H1 (cell line): ENCODE data around the gene BRSK2. TPM values are rescaled to one million over a fixed set of nuclear protein-coding genes. Genes with fewer than 3 reads are reported as not detected.
A peak's percentile ranks its signal among the peaks of the same experiment; 100 is the strongest.

Experiments used
- CTCF ChIA-PET: fragments of 300-600 bp; sonication (Branson Sonifier 250); formaldehyde crosslinking; loops from one replicate; lab custom pipeline; 2021; ENCODE audit not compliant: partially characterized antibody; lab: Charles Lee
- POLR2A ChIA-PET: fragments of 300-600 bp; sonication (Branson Sonifier 250); formaldehyde crosslinking; loops from one replicate; lab custom pipeline; 2021; ENCODE audit warnings: inconsistent platforms; ENCODE audit not compliant: partially characterized antibody; lab: Charles Lee
- DNase-seq, 2 experiments: peaks; one replicate each; pipeline versions ENCODE4 v3.0.0 to v3.0.0-alpha.2; 2010 to 2022; ENCODE audit warnings: low spot score in 2 of 2, low read depth in 1 of 2, mixed read lengths in 1 of 2
- FAIRE-seq: peaks from 2 replicates; lab custom pipeline; 2011; peaks lifted over from hg19 to GRCh38; lab: Jason Lieb, UNC
- H2AFZ ChIP-seq: 2 replicates; pipeline ENCODE4 v1.8.1; 2012; ENCODE audit warnings: low read length, inconsistent platforms
- H2AK5ac ChIP-seq: 2 replicates; pipeline ENCODE4 v1.6.1; 2013; ENCODE audit warnings: low read depth, low read length
- H2BK120ac ChIP-seq: replicated peaks from 2 replicates; pipeline ENCODE3; 2013; ENCODE audit warnings: low read depth, low read length, inconsistent platforms
- H2BK12ac ChIP-seq: 2 replicates; pipeline ENCODE4 v1.6.1; 2013; ENCODE audit warnings: low read depth, low read length
- H2BK15ac ChIP-seq: 2 replicates; pipeline ENCODE4 v1.6.1; 2013; ENCODE audit warnings: low read length
- H2BK20ac ChIP-seq: 2 replicates; pipeline ENCODE4 v1.6.1; 2013; ENCODE audit warnings: low read length
- H2BK5ac ChIP-seq: 2 replicates; pipeline ENCODE4 v1.6.1; 2013; ENCODE audit warnings: low read depth, low read length
- H3K14ac ChIP-seq: 2 replicates; pipeline ENCODE4 v1.6.1; 2013; ENCODE audit warnings: inconsistent platforms; ENCODE audit not compliant: insufficient read length
- H3K18ac ChIP-seq: 2 replicates; pipeline ENCODE4 v1.6.1; 2013; ENCODE audit warnings: low read length; ENCODE audit errors: extremely low read depth
- H3K23ac ChIP-seq: 2 replicates; pipeline ENCODE4 v1.6.1; 2013; ENCODE audit warnings: inconsistent platforms; ENCODE audit not compliant: insufficient read length
- H3K23me2 ChIP-seq: 2 replicates; pipeline ENCODE4 v1.6.1; 2013; ENCODE audit warnings: low read depth, low read length
- H3K27ac ChIP-seq: 2 replicates; pipeline ENCODE4 v1.6.1; 2011; ENCODE audit warnings: low read depth, low read length, inconsistent platforms
- H3K27me3 ChIP-seq, 4 experiments: replicated peaks in 1 of 4; 1 replicate in 1 of 4; 2 replicates in 3 of 4; pipeline versions ENCODE4 v1.6.1 to v1.8.1; 2011 to 2013; ENCODE audit warnings: low read length in 3 of 4, mild to moderate bottlenecking in 3 of 4, inconsistent platforms in 2 of 4, mixed read lengths in 2 of 4, moderate library complexity in 1 of 4; ENCODE audit not compliant: control insufficient read depth in 3 of 4, insufficient read depth in 3 of 4; ENCODE audit errors: extremely low read depth in 1 of 4
- H3K36me3 ChIP-seq, 4 experiments: 2 replicates each; pipeline versions ENCODE4 v1.6.1 to v1.8.1; 2011 to 2013; ENCODE audit warnings: mild to moderate bottlenecking in 4 of 4, low read length in 3 of 4, moderate library complexity in 2 of 4, control low read depth in 1 of 4, inconsistent platforms in 1 of 4; ENCODE audit not compliant: insufficient read depth in 4 of 4, control insufficient read depth in 2 of 4
- H3K4ac ChIP-seq: replicated peaks from 2 replicates; pipeline ENCODE3; 2013; ENCODE audit warnings: low read length, low read depth, mixed read lengths, inconsistent platforms; ENCODE audit not compliant: insufficient read length
- H3K4me1 ChIP-seq, 4 experiments: replicated peaks in 1 of 4; 1 replicate in 1 of 4; 2 replicates in 3 of 4; pipeline versions ENCODE4 v1.6.1 to v1.8.1; 2011 to 2013; ENCODE audit warnings: low read length in 3 of 4, inconsistent platforms in 2 of 4, mixed read lengths in 1 of 4; ENCODE audit not compliant: insufficient read depth in 4 of 4, control insufficient read depth in 3 of 4
- H3K4me2 ChIP-seq, 2 experiments: 2 replicates each; pipeline versions ENCODE4 v1.6.1 to v1.8.1; 2011 to 2013; ENCODE audit warnings: low read depth in 2 of 2, low read length in 2 of 2, control low read depth in 1 of 2, inconsistent platforms in 1 of 2, mild to moderate bottlenecking in 1 of 2; ENCODE audit not compliant: insufficient read depth in 1 of 2
- H3K4me3 ChIP-seq, 4 experiments: fragments of 200-600, 300-600 bp in 1 of 4; sonication (generic), shearing (Covaris generic), sonication (Bioruptor Twin) in 1 of 4; 2 replicates each; pipeline versions ENCODE4 v1.5.1 to v1.8.1; 2011 to 2016; ENCODE audit warnings: low read length in 4 of 4, low read depth in 3 of 4, control low read depth in 2 of 4, inconsistent platforms in 2 of 4, mild to moderate bottlenecking in 2 of 4, mixed read lengths in 1 of 4, moderate library complexity in 1 of 4; ENCODE audit not compliant: insufficient read depth in 2 of 4; ENCODE audit errors: extremely low read depth in 1 of 4
- H3K56ac ChIP-seq: replicated peaks from 2 replicates; pipeline ENCODE3; 2013; ENCODE audit warnings: low read depth, mild to moderate bottlenecking, mixed read lengths, low read length, inconsistent platforms; ENCODE audit not compliant: insufficient read length
- H3K79me1 ChIP-seq: 2 replicates; pipeline ENCODE4 v1.6.1; 2013; ENCODE audit warnings: low read depth, low read length, control low read depth
- H3K79me2 ChIP-seq, 2 experiments: 2 replicates each; pipeline versions ENCODE4 v1.6.1 to v1.8.1; 2012 to 2013; ENCODE audit warnings: low read length in 2 of 2, mild to moderate bottlenecking in 2 of 2, inconsistent platforms in 1 of 2; ENCODE audit not compliant: insufficient read depth in 2 of 2, control insufficient read depth in 1 of 2
- H3K9ac ChIP-seq, 4 experiments: replicated peaks in 1 of 4; 1 replicate in 1 of 4; 2 replicates in 3 of 4; pipeline versions ENCODE4 v1.6.1 to v1.8.1; 2011 to 2013; ENCODE audit warnings: low read depth in 3 of 4, low read length in 3 of 4, control low read depth in 2 of 4, mild to moderate bottlenecking in 2 of 4, moderate library complexity in 2 of 4, inconsistent platforms in 1 of 4; ENCODE audit errors: extremely low read depth in 1 of 4
- H3K9me3 ChIP-seq, 2 experiments: 2 replicates each; pipeline versions ENCODE4 v1.6.1 to v1.8.1; 2012 to 2013; ENCODE audit warnings: mild to moderate bottlenecking in 2 of 2, moderate library complexity in 2 of 2, control low read depth in 1 of 2, inconsistent platforms in 1 of 2, low read depth in 1 of 2, low read length in 1 of 2, mixed read lengths in 1 of 2; ENCODE audit not compliant: insufficient read depth in 2 of 2
- H4K20me1 ChIP-seq, 2 experiments: replicated peaks in 1 of 2; 2 replicates each; pipeline versions ENCODE3 to v1.8.1; 2011 to 2013; ENCODE audit warnings: inconsistent platforms in 2 of 2, low read length in 2 of 2, mild to moderate bottlenecking in 1 of 2; ENCODE audit not compliant: insufficient read depth in 2 of 2, control insufficient read depth in 1 of 2
- H4K5ac ChIP-seq: 2 replicates; pipeline ENCODE4 v1.6.1; 2013; ENCODE audit warnings: low read length, low read depth, mixed read lengths, inconsistent platforms; ENCODE audit not compliant: insufficient read length
- H4K8ac ChIP-seq: 2 replicates; pipeline ENCODE4 v1.8.0; 2013; ENCODE audit warnings: mild to moderate bottlenecking, moderate library complexity, low read length, inconsistent platforms; ENCODE audit not compliant: insufficient read depth; ENCODE audit errors: extremely low read depth
- H4K91ac ChIP-seq: replicated peaks from 2 replicates; pipeline ENCODE3; 2013; ENCODE audit warnings: low read length, mixed read lengths, inconsistent platforms; ENCODE audit not compliant: insufficient read length
- BRCA1 ChIP-seq: IDR thresholded peaks from 2 replicates; pipeline ENCODE4 v1.6.1; 2012; ENCODE audit warnings: low read depth, low read length, improper control_type of control experiment
- CEBPB ChIP-seq: IDR thresholded peaks from 2 replicates; pipeline ENCODE4 v1.6.1; 2012; ENCODE audit warnings: low read depth, low read length
- CTCF ChIP-seq, 3 experiments: IDR thresholded peaks; 1 replicate in 2 of 3; 2 replicates in 1 of 3; pipeline versions ENCODE4 v1.5.1 to v1.6.1; 2011; ENCODE audit warnings: low read length in 3 of 3, mild to moderate bottlenecking in 3 of 3, inconsistent platforms in 2 of 3, low read depth in 1 of 3, moderate library complexity in 1 of 3; ENCODE audit not compliant: insufficient read depth in 1 of 3; ENCODE audit errors: control extremely low read depth in 1 of 3
- FOSL1 ChIP-seq: IDR thresholded peaks from 2 replicates; pipeline ENCODE4 v1.6.1; 2011; ENCODE audit warnings: mild to moderate bottlenecking, low read depth, low read length, moderate library complexity; ENCODE audit not compliant: insufficient read depth
- NANOG ChIP-seq: IDR thresholded peaks from 2 replicates; pipeline ENCODE4 v1.6.1; 2011; ENCODE audit warnings: low read length, low read depth, mild to moderate bottlenecking, inconsistent platforms; ENCODE audit not compliant: insufficient read depth, poor library complexity, severe bottlenecking
- RBBP5 ChIP-seq: IDR thresholded peaks from 2 replicates; pipeline ENCODE4 v1.7.1; 2012; ENCODE audit warnings: low read depth, mild to moderate bottlenecking, inconsistent platforms, low read length, moderate library complexity, borderline replicate concordance
- TBP ChIP-seq: IDR thresholded peaks from 2 replicates; pipeline ENCODE4 v1.6.1; 2011; ENCODE audit warnings: low read depth, low read length, improper control_type of control experiment
- WGBS, 2 experiments: shearing (Covaris generic) in 1 of 2; methylation state at CpG; one replicate each; pipeline versions ENCODE4 v1.1.6 to v1.1.7; 2013 to 2015; ENCODE audit warnings: low lambda C conversion rate in 2 of 2, mixed read lengths in 2 of 2, inconsistent platforms in 1 of 2, low coverage in 1 of 2, missing lambda C conversion rate in 1 of 2; ENCODE audit not compliant: insufficient replicate concordance in 2 of 2, insufficient coverage in 1 of 2, insufficient read length in 1 of 2; ENCODE audit errors: extremely low coverage in 1 of 2, missing lambda C conversion rate in 1 of 2; 5-methylcytosine and 5-hydroxymethylcytosine counted together
- polyA plus RNA-seq, 7 experiments: library from polyadenylated mRNA; depleted of rRNA in 3 of 7; stranded (reverse) in 5 of 7; unstranded in 2 of 7; fragments of >200 nt in 5 of 7; fragments of 200-250 nt in 2 of 7; gene quantifications; 1 replicate in 5 of 7; 2 replicates in 1 of 7; 4 replicates in 1 of 7; pipeline versions ENCODE4 v1.2.1 to v1.2.3, GENCODE V29; 2011 to 2013; ENCODE audit warnings: missing spikeins in 2 of 7, mixed read lengths in 2 of 7
- total RNA-seq: library from RNA; stranded (reverse); fragmentation: NEBNext Ultra II Directional; extraction: Animal tissue kit (Norgen Biotek cat#: 25700); gene quantifications from 2 replicates; pipeline ENCODE4 v1.2.1, GENCODE V29; 2021

BRSK2 gene
- total and polyA plus RNA-seq, 2 of the 8 experiments (the other 6 are each of a cell fraction or from before 2014, with no cell fraction given): 17.3 to 27.1 TPM

DNA sequence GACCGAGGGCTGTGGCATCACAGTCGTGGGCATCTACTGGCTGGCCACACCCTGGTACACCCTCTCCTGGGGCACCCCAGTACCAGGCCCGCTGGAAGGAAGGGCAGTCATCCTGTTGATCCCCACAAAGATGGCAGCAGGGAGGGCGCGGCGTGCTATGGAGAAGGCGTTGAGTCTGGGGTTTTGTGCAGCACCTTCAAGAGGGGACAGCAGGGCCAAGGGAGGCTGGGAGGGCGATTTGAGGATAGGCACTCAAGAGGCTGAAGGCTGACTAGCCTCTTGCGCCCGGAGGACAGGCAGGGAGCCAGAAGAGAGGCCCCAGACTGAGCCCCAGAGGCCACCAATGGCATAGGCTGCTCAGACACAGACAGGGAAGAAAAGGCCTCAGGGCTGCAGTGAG, 2.2 kb upstream of the BRSK2 start:
- Histone ChIP-seq H3K79me1 (peaks cover 9% of the 10 kb centered on the region), H3K14ac (no peak overlapping the region), H2AFZ (no peak overlapping the region), H3K36me3 (no peaks in the 10 kb centered on the region), H3K79me2 (peaks cover 0 to 13% of the 10 kb centered on the region in 2 experiments; a peak in 2 of 4 replicates), H4K20me1 (peaks cover 8 to 9% of the 10 kb centered on the region in 2 experiments), H4K8ac (no peak overlapping the region), H3K9me3 (no peaks in the 10 kb centered on the region), H3K23ac (no peak overlapping the region), H3K9ac (no peak overlapping the region; a peak in 1 of 7 replicates), H4K91ac (no peak overlapping the region), H3K4me3 (no peak overlapping the region), H3K18ac (no peak overlapping the region), H3K56ac (no peak overlapping the region), H2BK15ac (no peak overlapping the region), H4K5ac (no peak overlapping the region), H3K23me2 (peaks cover 21% of the 10 kb centered on the region; the same call in 1 of the 2 replicates), H2BK20ac (no peak overlapping the region), H2BK120ac (no peak overlapping the region), H2BK5ac (no peak overlapping the region), H3K27ac (no peak overlapping the region), H3K27me3 (peaks cover 0 to 12% (median 7%) of the 10 kb centered on the region in 4 experiments; a peak in 4 of 7 replicates), H3K4me2 (peak overlapping the region in 1 of 2 experiments; percentile 88; a peak in 1 of 4 replicates), H3K4me1 (peaks cover 0 to 21% (median 10%) of the 10 kb centered on the region in 4 experiments; a peak in 6 of 7 replicates), H2AK5ac (no peak overlapping the region), H2BK12ac (no peak overlapping the region), H3K4ac (no peak overlapping the region)
- ChIA-PET POLR2A (interaction anchor here (2.4 kb wide), 1 partner anchor 37 kb away, joined by 13 read pairs; no protein-coding TSS in a partner anchor), CTCF (interaction anchor here (0.7 to 1.3 kb wide), 4 partner anchors 18 to 716 kb away, joined by 3 to 4 read pairs (median 4); no protein-coding TSS in a partner anchor)
- WGBS, 2 experiments: 84% methylated on average over 9 of the region's 10 CpGs; no CpG with 5 or more reads in 1 of the 2 experiments
- FAIRE-seq (no peak), DNase-seq (no peak)
- TF ChIP-seq TBP: no peak
- TF ChIP-seq BRCA1: no peak
- no peak for TF ChIP-seq FOSL1
- TF ChIP-seq CEBPB: no peak
- TF ChIP-seq RBBP5: no peak
- TF ChIP-seq CTCF (IDR thresholded peaks at IDR 0.05; ENCODE audit: control extremely low read depth in 1 of 3, insufficient read depth in 1 of 3, low read depth in 1 of 3, low read length in 3 of 3): no peak
- no peak for TF ChIP-seq NANOG
